GM18499 (cell line): ENCODE measurements around the gene RIPPLY1.

ENCODE experiments used
- ATAC-seq: cut with Tn5 transposase; IDR thresholded peaks from one replicate; pipeline ENCODE4 v1.9.1; 2021; ENCODE audit warnings: moderate number of reproducible peaks; ENCODE audit not compliant: insufficient read depth, unreplicated experiment

The RIPPLY1 gene

GRCh38 chrX:106862972-106863688 lies 40.0 kb downstream of the RIPPLY1 start:
- ATAC-seq, result no peak
